Measurements from ENCODE around the gene WFDC12.
"Not testable (repeated sequence)": the region's sequence is repeated elsewhere in the genome, so short reads cannot be mapped to it uniquely, and the experiment has no call there.

The WFDC12 gene

GRCh38 chr20:45124365-45124764, at the start of gene WFDC12:
WFDC12 (minus strand) TSS chr20:45124465; CDS start chr20:45124447, 18 bp downstream.
- DNase-seq (ENCODE audit: low spot score) = no peak

- no peak for DNase-seq (ENCODE audit: low spot score)
Observed at GRCh38 chr20:45173522-45173921, 49.3 kb upstream of the WFDC12 start.

- no peak for DNase-seq (ENCODE audit: low spot score)
Observed at GRCh38 chr20:45164906-45165305, 40.6 kb upstream of the WFDC12 start.

GRCh38 chr20:45163083-45163803, 39.0 kb upstream of the WFDC12 start:
- DNase-seq (ENCODE audit: low spot score) = no peak

- no peak for DNase-seq (ENCODE audit: low spot score)
Observed at GRCh38 chr20:45157962-45158361, 33.7 kb upstream of the WFDC12 start.

- DNase-seq (ENCODE audit: low spot score) = no peak
Observed at GRCh38 chr20:45156713-45157112, 32.4 kb upstream of the WFDC12 start.

- not testable (repeated sequence) for DNase-seq (ENCODE audit: low spot score)
Observed at GRCh38 chr20:45154794-45155193, 30.5 kb upstream of the WFDC12 start.

- no peak for DNase-seq (ENCODE audit: low spot score)
Observed at GRCh38 chr20:45154183-45154582, 29.9 kb upstream of the WFDC12 start.

- no peak for DNase-seq (ENCODE audit: low spot score)
Observed at GRCh38 chr20:45153752-45154151, 29.5 kb upstream of the WFDC12 start.

GRCh38 chr20:45153147-45153546, 28.9 kb upstream of the WFDC12 start:
- no peak for DNase-seq (ENCODE audit: low spot score)

- no peak for DNase-seq (ENCODE audit: low spot score)
Observed at GRCh38 chr20:45152405-45152804, 28.1 kb upstream of the WFDC12 start.

GRCh38 chr20:45149062-45149461, 24.8 kb upstream of the WFDC12 start:
- DNase-seq (ENCODE audit: low spot score) = no peak

- no peak for DNase-seq (ENCODE audit: low spot score)
Observed at GRCh38 chr20:45140836-45141235, 16.6 kb upstream of the WFDC12 start.

GRCh38 chr20:45139733-45140375, 15.6 kb upstream of the WFDC12 start:
- DNase-seq (ENCODE audit: low spot score) = not testable (repeated sequence)

GRCh38 chr20:45138561-45139300, 14.5 kb upstream of the WFDC12 start:
- peak; percentile 23 for DNase-seq (ENCODE audit: low spot score)

- no peak for DNase-seq (ENCODE audit: low spot score)
Observed at GRCh38 chr20:45136911-45137310, 12.6 kb upstream of the WFDC12 start.

GRCh38 chr20:45128099-45128498, 3.8 kb upstream of the WFDC12 start:
- DNase-seq (ENCODE audit: low spot score) = no peak

GRCh38 chr20:45121388-45121787, 2.9 kb downstream of the WFDC12 start:
- no peak for DNase-seq (ENCODE audit: low spot score)

GRCh38 chr20:45119556-45120266, 4.6 kb downstream of the WFDC12 start:
- no peak for DNase-seq (ENCODE audit: low spot score)

GRCh38 chr20:45118028-45118427, 6.2 kb downstream of the WFDC12 start:
- no peak for DNase-seq (ENCODE audit: low spot score)

GRCh38 chr20:45117581-45117980, 6.7 kb downstream of the WFDC12 start:
- no peak for DNase-seq (ENCODE audit: low spot score)

GRCh38 chr20:45115829-45116228, 8.4 kb downstream of the WFDC12 start:
- DNase-seq (ENCODE audit: low spot score) = no peak

Measured in kidney capillary endothelial cell (primary cell).